KOPT-K1 (cell line): ENCODE results near the gene ALG2.
"Not testable (repeated sequence)": the region's sequence is repeated elsewhere in the genome, so short reads cannot be mapped to it uniquely, and the experiment has no call there.

Experiments
- H3K27ac ChIP-seq: fragments of 200-600 bp; sonication (generic); 2 replicates; pipeline ENCODE4 v1.5.1; 2016; ENCODE audit warnings: antibody characterized with exemption, mild to moderate bottlenecking, low read depth, low read length; ENCODE audit not compliant: poor library complexity, severe bottlenecking
- H3K36me3 ChIP-seq: fragments of 200-600 bp; sonication (generic); 2 replicates; pipeline ENCODE4 v1.5.1; 2017; ENCODE audit warnings: antibody characterized with exemption, mild to moderate bottlenecking, low read length, moderate library complexity; ENCODE audit not compliant: insufficient read depth
- H3K9me3 ChIP-seq: fragments of 200-600 bp; sonication (generic); 2 replicates; pipeline ENCODE4 v1.5.1; 2017; ENCODE audit warnings: antibody characterized with exemption, low read length, mild to moderate bottlenecking; ENCODE audit not compliant: insufficient read depth, poor library complexity, severe bottlenecking

ALG2 gene

DNA sequence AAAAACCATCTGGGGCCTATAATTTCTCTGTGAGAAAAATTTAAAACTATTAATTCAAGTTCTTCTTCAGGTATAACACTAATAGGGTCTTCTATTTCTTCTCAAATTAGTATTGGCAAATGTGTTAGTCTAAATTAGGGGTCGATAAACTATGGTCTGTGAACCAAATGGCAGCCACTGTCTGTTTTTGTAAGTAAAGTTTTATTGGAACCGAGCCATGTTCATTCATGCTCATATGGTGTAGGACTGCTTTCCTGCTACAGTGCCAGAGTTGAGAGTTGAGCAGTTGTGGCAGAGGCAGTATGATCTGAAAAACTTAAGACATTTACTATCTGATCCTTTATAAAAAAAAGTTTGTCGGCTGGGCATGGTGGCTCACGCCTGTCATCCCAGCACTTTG is 29.4 kb upstream of the ALG2 start:
- H3K27ac ChIP-seq, result no peak overlapping the region
- H3K36me3 ChIP-seq, result no peaks in the 10 kb centered on the region
- no peaks in the 10 kb centered on the region for H3K9me3 ChIP-seq

DNA sequence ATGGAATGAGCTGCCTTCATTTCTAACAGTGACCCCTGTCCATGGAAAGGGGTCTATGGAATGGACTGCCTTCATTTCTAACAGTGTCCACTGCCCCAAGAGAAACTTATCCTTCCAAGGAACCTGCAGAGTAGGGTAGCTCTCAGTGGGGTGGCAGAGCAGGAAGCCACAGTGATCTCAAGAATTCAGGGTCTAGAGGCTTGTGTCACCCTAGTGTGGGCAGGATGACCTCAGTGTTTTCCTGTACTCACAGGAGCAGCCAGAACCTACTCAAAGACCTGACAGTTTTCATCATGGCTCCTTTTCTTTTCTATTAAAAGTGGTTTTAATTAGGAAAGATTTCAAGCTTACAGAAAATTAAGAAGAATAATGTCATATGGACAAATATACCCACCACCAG is 27.9 kb upstream of the ALG2 start:
- no peak overlapping the region for H3K27ac ChIP-seq
- no peaks in the 10 kb centered on the region for H3K9me3 ChIP-seq
- H3K36me3 ChIP-seq, result no peaks in the 10 kb centered on the region

DNA sequence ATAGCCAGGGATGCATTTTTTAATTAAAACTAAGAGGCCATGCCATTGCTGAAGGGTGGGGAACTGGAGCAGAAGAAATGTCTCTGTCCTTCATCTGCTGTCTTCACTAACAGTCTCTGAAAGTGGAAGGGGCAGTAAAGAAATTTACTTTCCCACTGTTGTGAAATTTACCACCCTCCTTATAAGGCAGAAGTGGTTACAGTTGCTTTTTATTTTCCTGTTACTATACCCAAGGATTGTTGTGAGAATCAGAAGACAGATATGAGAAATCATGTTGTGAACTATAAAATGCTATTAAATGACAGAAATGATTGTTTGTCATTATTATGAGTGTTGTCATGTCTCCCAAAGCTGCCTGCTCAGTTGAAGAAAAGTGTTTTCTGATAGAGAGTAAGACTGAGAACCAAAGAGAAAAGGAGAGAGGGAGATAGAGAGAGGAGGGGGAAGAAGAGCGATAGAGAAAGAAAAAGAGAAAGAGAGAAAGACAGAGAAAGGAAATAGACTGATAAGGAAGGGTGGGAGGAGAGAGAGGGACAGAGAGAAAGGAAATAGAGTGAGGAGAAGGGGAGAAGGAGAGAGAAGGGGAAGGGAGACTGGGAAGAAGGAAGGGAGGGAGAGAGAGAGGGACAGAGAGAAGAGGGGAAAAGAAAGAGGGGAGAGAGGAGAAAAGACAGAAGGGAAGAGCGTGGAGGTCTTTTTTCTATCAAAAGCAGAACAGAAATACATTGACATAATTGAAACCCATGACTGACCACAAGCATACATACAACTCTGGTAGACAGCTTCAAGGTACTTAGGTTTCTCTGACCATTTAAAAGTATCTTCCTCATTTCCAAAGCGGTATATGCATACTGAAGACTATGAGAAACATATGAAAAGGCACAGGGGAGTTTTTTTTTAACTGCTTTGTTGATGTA is 22.9 kb upstream of the ALG2 start:
- Histone ChIP-seq H3K9me3 (no peaks in the 10 kb centered on the region), H3K27ac (no peak overlapping the region), H3K36me3 (no peaks in the 10 kb centered on the region)

DNA sequence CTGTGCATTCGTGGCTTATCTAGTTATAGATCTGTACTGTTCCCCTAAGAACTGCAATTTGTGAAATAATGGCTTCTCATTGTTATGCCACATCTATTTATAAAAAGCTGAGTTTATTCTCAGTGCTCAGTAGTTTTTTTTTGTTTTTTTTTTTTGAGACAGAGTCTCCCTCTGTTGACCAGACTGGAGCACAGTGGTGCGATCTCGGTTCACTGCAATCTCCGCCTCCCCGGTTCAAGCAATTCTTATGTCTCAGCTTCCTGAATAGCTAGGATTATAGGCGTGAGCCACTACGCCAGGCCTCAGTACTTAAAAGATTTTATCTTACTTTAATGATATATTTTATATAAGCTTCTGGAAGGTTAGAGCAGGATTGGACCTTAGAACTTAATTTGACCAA is 19.4 kb upstream of the ALG2 start:
- no peaks in the 10 kb centered on the region for H3K36me3 ChIP-seq
- no peak overlapping the region for H3K27ac ChIP-seq
- no peaks in the 10 kb centered on the region for H3K9me3 ChIP-seq

DNA sequence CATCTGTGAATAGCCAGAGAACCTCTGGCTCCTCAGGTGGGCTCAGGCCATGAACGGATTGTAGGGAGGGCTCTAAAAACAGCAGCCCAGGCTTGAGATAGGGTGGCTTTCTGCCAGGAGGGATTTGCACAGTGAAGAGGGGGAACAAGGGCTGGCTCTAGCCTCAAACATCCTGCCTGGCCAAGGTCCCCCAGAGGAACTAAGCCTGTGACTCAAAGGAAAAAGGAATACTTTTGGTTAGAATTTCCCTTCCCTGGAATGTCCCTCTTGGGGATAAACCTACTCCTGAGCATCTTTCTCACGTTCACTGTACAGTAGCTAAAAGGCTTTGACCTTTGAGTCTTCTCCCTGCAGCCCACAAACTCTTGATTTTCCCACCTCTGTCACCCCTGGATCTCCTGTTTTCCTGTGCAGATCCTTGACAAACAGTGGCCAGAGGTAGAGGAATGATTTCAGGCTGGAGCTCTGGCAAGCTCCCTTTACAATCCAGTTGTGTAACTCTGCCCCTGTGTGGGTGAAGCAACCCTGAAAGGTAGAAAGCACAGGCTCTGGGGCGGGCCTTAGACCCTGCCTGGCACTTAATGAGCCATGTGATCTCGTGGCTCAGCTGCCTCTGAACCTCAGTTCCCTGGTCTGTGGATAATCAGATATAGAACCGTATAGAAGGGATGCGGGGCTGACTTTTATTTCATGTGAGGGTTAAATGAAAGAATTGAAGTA is 17.8 kb upstream of the ALG2 start:
- H3K27ac ChIP-seq, result no peak overlapping the region

DNA sequence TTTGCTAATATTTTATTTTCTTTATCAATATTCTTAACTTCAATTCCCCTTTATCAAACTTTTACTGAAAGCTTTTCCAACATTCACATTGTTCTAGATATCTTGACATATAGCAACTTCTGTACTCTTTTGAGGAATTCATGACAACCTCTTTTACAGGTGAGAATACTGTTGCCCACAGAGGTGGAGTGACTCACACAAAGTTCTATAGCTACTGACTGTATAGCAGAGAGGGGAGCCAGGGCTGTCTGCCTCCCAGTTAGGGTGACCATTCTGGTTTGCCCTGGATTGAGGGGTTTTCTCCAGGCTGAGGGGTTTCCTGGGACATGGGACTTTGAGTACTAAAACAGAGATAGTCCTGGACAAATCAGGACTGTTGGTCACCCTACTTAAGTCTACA is 16.6 kb upstream of the ALG2 start:
- Histone ChIP-seq H3K9me3 (no peaks in the 10 kb centered on the region), H3K27ac (no peak overlapping the region), H3K36me3 (peaks cover under 1% of the 10 kb centered on the region; the same call in 1 of the 2 replicates)

More for the DNA sequence above, 17.8 kb upstream of the ALG2 start:
- no peaks in the 10 kb centered on the region for H3K9me3 ChIP-seq
- H3K36me3 ChIP-seq, result no peaks in the 10 kb centered on the region

DNA sequence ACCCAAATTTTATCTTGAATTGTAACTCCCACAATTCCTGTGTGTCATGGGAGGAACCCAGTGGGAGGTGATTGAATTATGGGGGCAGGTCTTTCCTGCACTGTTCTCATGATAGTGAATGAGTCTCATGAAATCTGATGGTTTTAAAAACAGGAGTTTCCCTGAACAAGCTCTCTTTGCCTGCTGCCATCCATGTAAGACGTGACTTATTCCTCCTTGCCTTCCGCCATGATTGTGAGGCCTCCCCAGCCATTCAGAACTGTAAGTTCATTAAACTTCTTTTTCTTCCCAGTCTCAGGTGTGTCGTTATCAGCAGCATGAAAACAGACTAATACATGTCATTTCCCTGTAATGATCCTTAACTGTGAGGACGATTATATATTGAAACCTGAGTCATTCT is 16.1 kb upstream of the ALG2 start:
- not testable (repeated sequence) for H3K27ac ChIP-seq, H3K9me3 ChIP-seq, H3K36me3 ChIP-seq

DNA sequence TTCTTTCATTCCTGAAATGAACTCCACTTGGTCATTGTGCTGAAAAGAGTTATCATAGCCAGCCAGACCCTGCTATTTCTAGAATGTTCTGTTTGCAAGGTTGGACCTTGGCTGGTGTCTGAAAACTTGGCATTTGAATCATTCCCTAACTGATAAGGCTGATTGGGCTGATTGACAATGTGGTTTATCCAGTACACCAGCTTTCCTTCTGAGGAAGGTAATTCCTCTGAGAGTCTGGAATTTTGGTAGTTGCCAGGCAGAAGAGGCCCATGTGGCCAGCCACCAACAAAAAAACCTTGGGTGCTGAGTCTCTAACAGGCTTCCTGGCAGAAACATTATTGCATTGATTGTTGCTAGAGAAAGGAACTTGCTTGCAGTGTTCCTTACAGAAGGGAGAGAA is 15.6 kb upstream of the ALG2 start:
- H3K9me3 ChIP-seq, result no peaks in the 10 kb centered on the region
- no peak overlapping the region for H3K27ac ChIP-seq
- peaks cover 10% of the 10 kb centered on the region for H3K36me3 ChIP-seq

DNA sequence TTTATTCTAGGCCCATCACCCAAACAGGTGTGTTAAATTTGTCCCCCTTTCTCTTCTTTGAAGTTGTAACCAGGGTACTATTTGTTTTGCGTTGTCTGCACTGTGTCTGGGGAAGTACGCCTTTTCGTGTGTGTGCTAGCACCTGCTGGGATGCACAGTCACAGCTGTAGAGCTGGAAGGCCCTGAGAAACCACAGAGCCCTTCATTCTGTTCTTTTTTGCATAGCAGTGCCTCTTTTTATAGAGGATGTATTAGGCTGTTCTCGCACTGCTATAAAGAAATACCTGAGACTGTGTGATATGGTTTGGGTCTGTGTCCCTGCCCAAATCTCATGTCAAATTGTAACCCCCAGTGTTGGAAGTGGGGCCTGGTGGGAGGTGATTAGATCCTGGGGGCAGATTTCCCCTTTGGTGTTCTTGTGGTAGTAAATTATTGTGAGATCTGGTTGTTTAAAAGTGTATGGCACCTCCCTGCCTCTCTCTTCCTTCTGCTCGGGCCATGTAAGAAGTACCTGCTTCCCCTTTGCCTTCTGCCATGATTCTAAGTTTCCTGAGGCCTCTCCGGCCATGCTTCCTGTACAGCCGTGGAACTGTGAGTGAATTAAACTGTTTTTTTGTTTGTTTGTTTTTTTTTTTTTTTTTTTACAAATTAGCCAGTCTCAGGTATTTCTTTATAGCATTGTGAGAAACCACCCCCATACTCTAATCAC is 14.3 kb upstream of the ALG2 start:
- H3K36me3 ChIP-seq, result peaks cover 23% of the 10 kb centered on the region
- H3K9me3 ChIP-seq, result no peaks in the 10 kb centered on the region
- peak overlapping the region; percentile 16 for H3K27ac ChIP-seq

DNA sequence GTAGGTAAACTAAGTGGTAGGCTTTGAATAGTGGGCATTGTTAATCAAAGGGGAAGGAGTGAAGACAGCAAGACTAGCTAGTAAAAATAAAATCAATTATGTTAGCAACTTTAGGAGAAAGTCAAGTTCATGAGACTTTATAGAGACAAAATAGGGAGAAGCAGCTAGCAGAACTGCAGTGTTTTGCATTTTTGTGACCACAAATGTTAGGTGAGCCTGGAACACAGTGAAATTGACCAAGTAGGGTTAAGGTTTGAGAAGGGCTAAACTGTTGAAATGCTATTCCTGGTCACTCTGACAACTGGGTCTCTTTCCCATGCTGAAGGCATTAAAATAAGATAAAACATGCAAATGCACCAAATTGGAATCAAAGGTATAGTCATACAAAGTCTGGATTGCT is 13.3 kb upstream of the ALG2 start:
- peaks cover 33% of the 10 kb centered on the region for H3K36me3 ChIP-seq
- H3K27ac ChIP-seq, result no peak overlapping the region
- H3K9me3 ChIP-seq, result no peaks in the 10 kb centered on the region

DNA sequence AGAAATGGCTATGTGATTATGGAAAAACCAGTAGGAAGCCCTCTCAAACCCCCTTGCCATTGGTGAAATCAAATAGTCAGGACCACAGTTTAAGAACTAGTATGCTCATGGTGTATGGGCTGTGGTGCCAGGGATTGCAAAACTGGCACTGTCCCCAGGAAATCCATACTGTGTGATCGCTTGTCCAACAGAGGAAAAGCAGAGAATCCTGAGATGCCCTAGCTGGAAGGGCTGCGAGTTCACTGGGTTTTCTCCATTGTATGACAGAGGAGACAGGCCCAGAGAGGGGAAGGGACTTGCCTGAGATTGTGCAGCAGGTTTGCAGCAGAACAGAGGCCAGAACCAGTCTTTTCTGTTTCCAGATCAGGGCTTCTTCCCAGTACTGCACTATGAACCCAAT is 12.9 kb upstream of the ALG2 start:
- no peak overlapping the region for H3K27ac ChIP-seq
- H3K36me3 ChIP-seq, result peaks cover 38% of the 10 kb centered on the region
- no peaks in the 10 kb centered on the region for H3K9me3 ChIP-seq

DNA sequence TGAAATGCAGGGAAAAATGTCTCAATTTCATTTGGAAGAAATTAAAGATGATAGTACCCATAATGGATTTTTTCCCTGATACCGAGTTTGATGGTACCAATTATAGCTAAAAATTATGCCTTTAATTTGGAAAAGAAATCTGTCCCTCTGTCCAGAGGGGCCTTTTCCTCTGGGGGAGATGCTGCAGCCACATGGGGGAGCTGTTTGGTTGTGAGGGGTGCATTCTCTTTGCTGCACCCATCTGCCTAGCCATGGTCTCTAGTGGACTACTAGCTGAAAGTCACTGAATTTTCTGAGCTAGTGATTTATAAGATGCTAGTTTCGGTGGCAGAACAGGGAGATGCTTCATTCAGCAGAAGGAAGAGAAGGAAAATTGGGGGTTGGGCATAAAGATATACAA is 10.0 kb upstream of the ALG2 start:
- no peaks in the 10 kb centered on the region for H3K9me3 ChIP-seq
- no peak overlapping the region for H3K27ac ChIP-seq
- peaks cover 60% of the 10 kb centered on the region for H3K36me3 ChIP-seq

DNA sequence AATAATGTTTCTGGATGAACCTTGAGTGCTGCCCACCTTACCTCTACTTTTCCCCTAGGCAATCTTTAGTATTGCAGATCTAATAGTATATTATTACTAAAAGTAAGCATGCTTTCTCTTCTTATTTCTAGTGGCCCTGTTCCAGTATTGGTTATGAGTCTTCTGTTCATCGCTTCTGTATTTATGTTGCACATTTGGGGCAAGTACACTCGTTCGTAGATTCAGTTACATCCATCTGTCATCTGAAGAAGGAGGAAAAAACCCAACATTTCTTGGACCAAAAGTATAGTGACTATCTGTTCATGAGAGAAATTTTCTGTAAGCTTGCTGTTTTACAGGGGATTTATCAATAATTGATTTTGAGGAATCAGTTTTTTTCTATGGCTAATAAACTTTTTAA is 8.5 kb upstream of the ALG2 start:
- Histone ChIP-seq H3K36me3 (peaks cover 73% of the 10 kb centered on the region), H3K27ac (no peak overlapping the region)

DNA sequence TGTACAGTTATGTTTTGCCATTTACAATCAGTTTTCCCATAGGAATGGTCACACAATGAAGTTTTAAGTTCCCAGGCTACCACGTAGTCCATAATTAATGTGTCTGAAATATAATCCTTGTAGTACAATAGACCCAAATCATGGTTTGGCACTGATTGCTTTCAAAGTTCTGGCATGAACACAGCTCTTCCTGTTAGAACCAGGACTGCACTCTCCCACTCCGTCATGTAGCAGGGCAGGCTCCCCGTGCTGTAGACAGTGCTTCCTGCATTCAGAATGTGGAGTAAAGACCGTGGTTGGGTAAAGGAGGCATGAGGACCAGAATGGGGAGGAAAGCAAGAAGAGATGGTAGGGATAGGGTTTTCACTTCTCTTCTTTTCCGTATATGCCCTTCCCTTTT is 4.3 kb upstream of the ALG2 start:
- H3K36me3 ChIP-seq, result peaks cover 66% of the 10 kb centered on the region

More for the DNA sequence above, 8.5 kb upstream of the ALG2 start:
- no peaks in the 10 kb centered on the region for H3K9me3 ChIP-seq

DNA sequence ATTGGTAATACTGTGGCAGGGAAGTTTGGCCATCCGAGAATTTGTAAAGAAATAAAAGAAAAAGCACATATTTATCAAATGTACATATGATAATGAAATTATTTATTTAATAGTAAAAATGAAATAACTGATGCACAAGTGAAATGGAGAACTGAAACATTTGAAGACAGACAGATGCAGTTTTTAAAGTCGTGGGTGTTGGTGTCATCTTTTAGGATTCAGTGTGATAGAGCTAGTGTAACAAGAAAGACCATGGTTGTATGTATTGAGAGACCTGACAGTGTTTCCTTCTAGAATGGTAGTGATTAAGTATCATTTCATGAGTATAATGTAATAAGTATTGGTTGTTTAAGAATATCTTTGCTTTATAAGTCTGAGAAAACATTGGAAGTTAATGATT is 2.7 kb upstream of the ALG2 start:
- Histone ChIP-seq H3K9me3 (no peaks in the 10 kb centered on the region), H3K36me3 (peaks cover 54% of the 10 kb centered on the region), H3K27ac (no peak overlapping the region)

More for the DNA sequence above, 4.3 kb upstream of the ALG2 start:
- H3K9me3 ChIP-seq, result no peaks in the 10 kb centered on the region
- no peak overlapping the region for H3K27ac ChIP-seq
